AG10803 (cell line): ENCODE data around the gene TM2D3.

Experiments
- DNase-seq: peaks from one replicate; pipeline ENCODE4 v3.0.0; 2010; ENCODE audit warnings: low read depth
- H3K4me3 ChIP-seq: 2 replicates; pipeline ENCODE4 v1.5.1; 2011; ENCODE audit warnings: mild to moderate bottlenecking, low read length, control low read depth
- CTCF ChIP-seq: conservative IDR thresholded peaks from 2 replicates; pipeline ENCODE4 v1.5.1; 2011; ENCODE audit warnings: mild to moderate bottlenecking, low read length, control low read depth, inconsistent platforms

TM2D3 gene

GRCh38 chr15:101612676-101613075 lies 39.5 kb downstream of the TM2D3 start:
- no peak for DNase-seq
- no peak overlapping the region for H3K4me3 ChIP-seq
- TF ChIP-seq CTCF = no peak

DNA sequence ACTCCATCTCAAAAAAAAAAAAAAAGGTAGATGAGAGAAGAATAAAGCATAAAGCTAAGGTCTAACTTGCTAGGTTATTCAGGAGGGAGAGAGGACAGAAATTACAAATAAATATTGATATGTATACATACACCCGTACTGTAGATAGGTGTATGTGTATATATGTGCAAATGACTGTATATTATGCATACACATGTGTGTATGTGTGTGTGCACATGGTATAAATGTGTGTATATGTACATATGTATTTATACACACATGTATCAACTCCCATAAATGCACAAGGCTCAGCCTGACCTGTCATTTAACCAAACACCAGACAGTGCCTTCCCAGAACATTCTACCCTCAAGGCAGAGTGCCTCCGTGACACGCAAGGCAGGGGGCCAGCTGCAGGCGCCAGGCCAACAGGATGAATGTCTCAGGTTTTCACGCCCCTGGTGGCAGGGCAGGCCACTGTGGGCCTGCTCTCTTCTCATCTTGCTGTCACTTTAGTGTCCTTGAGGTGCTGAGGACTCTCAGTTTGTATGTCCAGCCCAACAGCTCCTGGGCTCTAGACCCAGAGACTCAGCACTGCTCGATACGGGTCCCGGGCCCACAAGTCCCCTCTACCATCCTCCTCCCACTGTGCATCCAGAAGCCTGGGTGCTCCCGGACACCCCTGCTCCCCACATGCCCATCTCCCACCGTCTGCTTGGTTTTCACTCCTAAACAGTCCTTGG lies 40.4 kb downstream of the TM2D3 start:
- no peak for DNase-seq
- TF ChIP-seq CTCF = no peak
- no peak overlapping the region for H3K4me3 ChIP-seq

DNA sequence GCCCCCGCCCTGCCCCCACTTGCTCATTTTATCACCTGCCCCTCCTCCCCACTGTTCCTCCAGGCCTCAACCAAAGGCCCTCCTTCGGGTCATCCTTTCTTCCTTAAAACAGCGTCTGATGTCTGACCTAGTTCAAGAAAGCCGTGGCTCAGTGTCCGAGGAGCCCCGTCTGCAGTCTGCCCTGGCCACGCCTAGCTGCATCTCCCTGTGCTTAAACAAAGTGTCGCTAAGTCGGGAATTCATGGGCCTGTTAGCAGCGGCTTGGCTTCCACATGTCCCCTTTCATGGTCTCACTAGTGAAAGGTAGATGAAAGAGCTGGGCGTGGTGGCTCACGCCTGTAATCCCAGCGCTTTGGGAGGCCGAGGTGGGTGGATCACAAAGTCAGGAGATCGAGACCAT lies 41.2 kb downstream of the TM2D3 start:
- no peak for TF ChIP-seq CTCF
- no peak for DNase-seq

DNA sequence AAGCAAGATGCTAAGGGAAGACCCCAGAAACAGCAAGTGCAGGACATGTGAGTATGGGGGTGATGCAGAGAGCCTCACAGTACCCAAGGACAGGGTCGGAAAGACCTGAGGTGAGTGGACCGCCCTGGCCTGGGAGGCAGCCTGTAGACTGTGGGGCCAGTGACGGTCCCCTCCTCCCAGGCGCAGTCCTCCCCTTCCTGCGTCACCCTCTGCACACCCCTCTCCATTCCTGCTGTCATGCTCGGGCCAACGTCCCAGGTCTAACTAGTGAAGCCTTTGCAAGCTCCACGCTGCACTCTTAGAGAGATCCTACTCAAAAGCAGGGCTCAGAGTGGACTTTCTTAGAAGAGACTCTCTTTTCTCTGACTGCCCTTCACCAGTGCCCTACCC lies 41.6 kb downstream of the TM2D3 start:
- no peak for TF ChIP-seq CTCF
- no peak for DNase-seq
- H3K4me3 ChIP-seq = no peak overlapping the region

More for the DNA sequence above, 41.2 kb downstream of the TM2D3 start:
- no peak overlapping the region for H3K4me3 ChIP-seq

- no peak overlapping the region for H3K4me3 ChIP-seq
- TF ChIP-seq CTCF = no peak
- DNase-seq = no peak
Measured at GRCh38 chr15:101609742-101610610, 42.2 kb downstream of the TM2D3 start.

GRCh38 chr15:101608201-101608600 lies 44.0 kb downstream of the TM2D3 start:
- no peak for TF ChIP-seq CTCF
- H3K4me3 ChIP-seq = no peak overlapping the region
- no peak for DNase-seq

- no peak for TF ChIP-seq CTCF
- no peak overlapping the region for H3K4me3 ChIP-seq
- no peak for DNase-seq
Measured at GRCh38 chr15:101607108-101607507, 45.1 kb downstream of the TM2D3 start.
